Spleen (tissue), 11 donors: ENCODE measurements around the gene SIRT5. TPM values are rescaled to one million over a fixed set of nuclear protein-coding genes. Genes with fewer than 3 reads are reported as not detected.

ENCODE experiments used
- DNase-seq: peaks from one replicate; pipeline ENCODE4 v3.0.0-alpha.2; 2020
- H3K27ac ChIP-seq, 8 donors: fragments of 200-600 bp; sonication (generic) in 7 of 8; 1 replicate in 4 of 8; 2 replicates in 4 of 8; pipeline versions ENCODE4 v1.5.0 to v1.8.0; 2016 to 2021; ENCODE audit warnings: inconsistent platforms in 4 of 8, mild to moderate bottlenecking in 4 of 8, moderate library complexity in 1 of 8
- H3K27me3 ChIP-seq, 7 donors: fragments of 200-600 bp; sonication (generic) in 6 of 7; replicated peaks in 1 of 7; 1 replicate in 4 of 7; 2 replicates in 3 of 7; pipeline versions ENCODE4 v1.5.0 to v1.8.0; 2016 to 2021; ENCODE audit warnings: inconsistent platforms in 3 of 7, mild to moderate bottlenecking in 1 of 7
- H3K36me3 ChIP-seq, 6 donors: fragments of 200-600 bp; sonication (generic) in 5 of 6; 1 replicate in 4 of 6; 2 replicates in 2 of 6; pipeline versions ENCODE4 v1.5.0 to v1.8.0; 2016 to 2021; ENCODE audit warnings: inconsistent platforms in 2 of 6
- H3K4me1 ChIP-seq, 6 donors: fragments of 200-600 bp; sonication (generic) in 5 of 6; 1 replicate in 3 of 6; 2 replicates in 3 of 6; pipeline versions ENCODE4 v1.5.0 to v1.8.0; 2016 to 2021; ENCODE audit warnings: inconsistent platforms in 3 of 6
- H3K4me3 ChIP-seq, 8 donors: fragments of 200-600 bp; sonication (generic) in 7 of 8; 1 replicate in 4 of 8; 2 replicates in 4 of 8; pipeline versions ENCODE4 v1.5.0 to v1.8.0; 2016 to 2021; ENCODE audit warnings: inconsistent platforms in 4 of 8, mild to moderate bottlenecking in 4 of 8, moderate library complexity in 2 of 8
- H3K9me3 ChIP-seq, 8 donors: fragments of 200-600 bp; sonication (generic) in 7 of 8; 1 replicate in 4 of 8; 2 replicates in 4 of 8; pipeline versions ENCODE4 v1.5.0 to v1.8.0; 2016 to 2021; ENCODE audit warnings: inconsistent platforms in 4 of 8
- POLR2A ChIP-seq, 3 donors: fragments of 450-650 bp; IDR thresholded peaks; one replicate each; pipeline ENCODE4 v1.5.1; 2017; ENCODE audit warnings: antibody characterized with exemption in 3 of 3, mild to moderate bottlenecking in 1 of 3
- POLR2AphosphoS5 ChIP-seq, 3 donors: sonication (generic); formaldehyde crosslinking; IDR thresholded peaks; one replicate each; pipeline ENCODE4 v1.5.1; 2017; ENCODE audit warnings: antibody characterized with exemption in 3 of 3
- WGBS, 5 donors: extraction: QIAGEN DNeasy Blood & Tissue Kit in 3 of 5; methylation state at CpG; one replicate each; pipeline versions ENCODE4 v1.1.5 to v1.1.7; 2013 to 2018; 5-methylcytosine and 5-hydroxymethylcytosine counted together
- intact Hi-C: fragments of 100-400 bp; cut with DNase I; formaldehyde crosslinking; loops from one replicate; pipeline ENCODE4 v1.15.0; 2023; ENCODE audit warnings: low total_unique reads
- polyA plus RNA-seq, 3 donors: library from polyadenylated mRNA; stranded (reverse); fragments of 200-250 nt; gene quantifications; one replicate each; pipeline ENCODE4 v1.2.1, GENCODE V29; 2013
- total RNA-seq, 7 donors: library from RNA; depleted of rRNA in 3 of 7; stranded (reverse); fragments of >200 nt in 3 of 7; fragmentation: NEBNext Ultra II Directional in 4 of 7; extraction: Animal tissue kit (Norgen Biotek cat#: 25700) in 4 of 7; gene quantifications; one replicate each; pipeline versions ENCODE4 v1.1.0 to v1.2.1, GENCODE V29; 2016 to 2021
- TF ChIP-seq, protein P1 (sequence below), 11 experiments: fragments of 200-600 bp in 7 of 11; fragments of 450-650 bp in 4 of 11; sonication (generic) in 4 of 11; IDR thresholded peaks in 8 of 11; conservative IDR thresholded peaks in 3 of 11; 1 replicate in 7 of 11; 2 replicates in 4 of 11; pipeline versions ENCODE4 v1.4.0 to v1.8.0; 2016 to 2021; ENCODE audit warnings: antibody characterized with exemption in 11 of 11, inconsistent platforms in 4 of 11, mild to moderate bottlenecking in 1 of 11
- donor health status: healthy with polysubstance abuse.
- donor health status: DM: no; HTN: no; CAD: no; lungs with moderate emphysema.
- donor health status: DM: no; HTN: no; CAD: no.
- donor health status: Bipolar disorder and iron deficiency.
- donor health status: healthy.
- donor health status: DM: no; HTN: no; CAD: no.
- donor health status: DM: yes; HTN: yes; CAD: no.

Gene SIRT5
- total and polyA plus RNA-seq, 10 donors, result 8.2 to 23.7 (median 16.1) TPM

DNA sequence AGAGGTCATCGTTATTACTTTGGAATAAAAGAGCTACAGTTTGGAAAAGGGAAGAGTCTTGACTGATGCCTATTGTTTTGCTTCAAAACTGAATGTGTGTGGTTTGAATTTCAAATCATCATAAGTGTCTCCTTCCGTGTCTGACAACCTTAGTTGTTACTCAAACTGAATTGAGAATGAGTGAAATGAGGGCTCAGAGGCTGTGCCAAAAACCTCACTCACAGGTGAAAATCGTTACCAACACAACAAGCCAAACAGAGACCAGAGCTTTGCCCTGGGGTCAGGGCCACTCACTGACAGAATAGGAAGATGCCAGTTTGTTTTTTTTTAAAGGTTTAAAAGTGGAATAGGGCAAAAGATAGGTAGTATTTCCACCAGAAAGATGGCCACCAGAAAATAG, 15.2 kb upstream of the SIRT5 start:
- no peak for DNase-seq
- TF ChIP-seq, protein P1, sequence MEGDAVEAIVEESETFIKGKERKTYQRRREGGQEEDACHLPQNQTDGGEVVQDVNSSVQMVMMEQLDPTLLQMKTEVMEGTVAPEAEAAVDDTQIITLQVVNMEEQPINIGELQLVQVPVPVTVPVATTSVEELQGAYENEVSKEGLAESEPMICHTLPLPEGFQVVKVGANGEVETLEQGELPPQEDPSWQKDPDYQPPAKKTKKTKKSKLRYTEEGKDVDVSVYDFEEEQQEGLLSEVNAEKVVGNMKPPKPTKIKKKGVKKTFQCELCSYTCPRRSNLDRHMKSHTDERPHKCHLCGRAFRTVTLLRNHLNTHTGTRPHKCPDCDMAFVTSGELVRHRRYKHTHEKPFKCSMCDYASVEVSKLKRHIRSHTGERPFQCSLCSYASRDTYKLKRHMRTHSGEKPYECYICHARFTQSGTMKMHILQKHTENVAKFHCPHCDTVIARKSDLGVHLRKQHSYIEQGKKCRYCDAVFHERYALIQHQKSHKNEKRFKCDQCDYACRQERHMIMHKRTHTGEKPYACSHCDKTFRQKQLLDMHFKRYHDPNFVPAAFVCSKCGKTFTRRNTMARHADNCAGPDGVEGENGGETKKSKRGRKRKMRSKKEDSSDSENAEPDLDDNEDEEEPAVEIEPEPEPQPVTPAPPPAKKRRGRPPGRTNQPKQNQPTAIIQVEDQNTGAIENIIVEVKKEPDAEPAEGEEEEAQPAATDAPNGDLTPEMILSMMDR (IDR thresholded peaks at IDR 0.05 in 8 of 11, conservative IDR thresholded peaks at IDR 0.05 in 3 of 11), result no peak
- no peak for TF ChIP-seq POLR2AphosphoS5 (IDR thresholded peaks at IDR 0.05)
- no peak for TF ChIP-seq POLR2A (IDR thresholded peaks at IDR 0.05)
- WGBS, 5 donors, result 41 to 80% (median 45%) methylated on average over 3 of the region's 3 CpGs
- H3K4me1 ChIP-seq, result peaks cover 0 to 42% (median 2%) of the 10 kb centered on the region in 6 donors
- peak overlapping the region in 3 of 8 donors; percentile 2 to 57 (median 19) for H3K27ac ChIP-seq
- intact Hi-C loops, result no loop called here
- no peaks in the 10 kb centered on the region for H3K9me3 ChIP-seq
- no peak overlapping the region for H3K4me3 ChIP-seq
- H3K27me3 ChIP-seq, result no peaks in the 10 kb centered on the region
- no peaks in the 10 kb centered on the region for H3K36me3 ChIP-seq

DNA sequence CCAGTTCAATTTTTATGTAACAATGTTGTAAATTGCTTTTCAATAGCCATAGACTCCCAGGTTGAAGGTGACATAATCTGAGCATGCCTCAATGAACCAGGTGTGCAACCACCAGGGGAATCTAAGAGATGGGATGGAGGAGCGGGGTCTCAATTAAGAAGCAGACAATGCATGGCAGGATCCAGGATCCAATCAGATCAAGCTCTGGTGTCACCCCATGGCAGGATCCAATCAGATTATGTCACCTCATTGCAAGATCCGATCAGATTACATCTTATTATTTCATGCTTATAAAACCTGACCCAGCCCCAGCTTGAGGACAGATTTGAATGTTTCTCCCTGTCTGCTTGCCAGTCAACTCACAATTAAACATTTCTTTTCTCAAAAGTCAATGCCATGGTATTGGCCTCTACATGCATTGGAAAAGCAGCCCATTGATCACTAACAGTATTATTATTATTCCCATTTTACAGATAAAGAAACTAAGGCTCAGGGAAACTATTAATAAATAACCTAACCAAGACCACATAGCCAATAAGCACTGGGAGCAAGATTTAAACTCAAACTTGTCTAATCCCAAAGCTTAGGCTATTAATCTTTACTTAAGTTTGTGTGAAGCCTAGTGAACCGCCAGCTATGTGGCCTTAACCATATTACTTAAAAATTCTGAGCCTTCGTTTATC, 14.3 kb upstream of the SIRT5 start:
- TF ChIP-seq, protein P1 (IDR thresholded peaks at IDR 0.05 in 8 of 11, conservative IDR thresholded peaks at IDR 0.05 in 3 of 11), result no peak
- TF ChIP-seq POLR2AphosphoS5 (IDR thresholded peaks at IDR 0.05), result no peak
- TF ChIP-seq POLR2A (IDR thresholded peaks at IDR 0.05), result no peak
- no peaks in the 10 kb centered on the region for H3K9me3 ChIP-seq
- H3K36me3 ChIP-seq, result no peaks in the 10 kb centered on the region
- H3K27ac ChIP-seq, result no peak overlapping the region
- H3K27me3 ChIP-seq, result no peaks in the 10 kb centered on the region
- WGBS, 5 donors, result 92 to 98% (median 94%) methylated on average over 4 of the region's 4 CpGs
- H3K4me1 ChIP-seq, result peaks cover 0 to 36% (median 2%) of the 10 kb centered on the region in 6 donors
- intact Hi-C loops, result no loop called here
- H3K4me3 ChIP-seq, result no peak overlapping the region
- DNase-seq, result no peak

DNA sequence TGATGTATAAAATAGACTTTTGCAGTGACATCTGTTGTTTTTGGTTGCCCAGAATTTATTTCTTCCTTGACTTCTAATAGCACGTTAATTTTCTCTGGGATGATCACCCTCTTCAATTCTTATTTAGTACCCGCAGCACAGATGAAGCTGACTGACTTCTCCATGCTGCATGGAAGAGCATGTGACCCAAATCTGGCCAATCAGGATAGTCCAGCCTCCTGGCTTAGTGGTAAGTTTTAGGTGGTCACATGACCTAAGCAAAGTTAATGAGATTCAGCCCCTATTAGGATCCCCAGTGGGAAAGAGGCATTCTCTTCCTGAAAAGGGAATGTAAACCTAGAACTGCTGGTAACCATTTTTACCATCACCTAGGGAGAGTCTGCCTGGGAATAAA, 13.8 kb upstream of the SIRT5 start:
- 91 to 100% (median 94%) methylated on average over 2 of the region's 2 CpGs for WGBS, 5 donors
- intact Hi-C loops, result no loop called here
- H3K27ac ChIP-seq, result peak overlapping the region in 4 of 8 donors; percentile 65 to 73 (median 72)

More for the DNA sequence above, 13.8 kb upstream of the SIRT5 start:
- no peak for DNase-seq
- Histone ChIP-seq H3K36me3 (no peaks in the 10 kb centered on the region), H3K9me3 (no peaks in the 10 kb centered on the region), H3K4me1 (peaks cover 0 to 33% (median under 1%) of the 10 kb centered on the region in 6 donors), H3K27me3 (no peaks in the 10 kb centered on the region), H3K4me3 (no peak overlapping the region)
- TF ChIP-seq POLR2A (IDR thresholded peaks at IDR 0.05), result no peak
- no peak for TF ChIP-seq POLR2AphosphoS5 (IDR thresholded peaks at IDR 0.05)
- TF ChIP-seq, protein P1 (IDR thresholded peaks at IDR 0.05 in 8 of 11, conservative IDR thresholded peaks at IDR 0.05 in 3 of 11), result no peak
